ENCODE data around the gene MUL1. TPM values are rescaled to one million over a fixed set of nuclear protein-coding genes. Genes with fewer than 3 reads are reported as not detected.

MUL1 gene
- total RNA-seq, 1 experiment from 2014 or later, result 21.9 TPM

- peak overlapping the region; percentile 82 for H3K4me3 Mint-ChIP-seq
- POLR2A ChIA-PET, result interaction anchor here (1.0 to 1.7 kb wide), 2 partner anchors 11 to 23 kb away, joined by 3 to 7 read pairs; partner anchors contain the start of gene MUL1
- peaks cover 81% of the 10 kb centered on the region for H3K27me3 Mint-ChIP-seq (ENCODE audit: low read depth)
- DNase-seq (ENCODE audit: low spot score) (no peak), ATAC-seq (peak; percentile 2; the same call in 1 of the 2 replicates)
- CTCF ChIA-PET, result interaction anchor here (0.6 to 7.2 kb wide), 12 partner anchors 9 to 510 kb away, joined by 3 to 55 read pairs (median 5); no protein-coding TSS in a partner anchor
- H3K9me3 Mint-ChIP-seq, result no peaks in the 10 kb centered on the region
- peaks cover 2% of the 10 kb centered on the region; the same call in 1 of the 2 replicates for H3K36me3 Mint-ChIP-seq
- TF ChIP-seq ZNF138 (CRISPR knock-in tag; conservative IDR thresholded peaks at IDR 0.05) (no peak), ZNF263 (CRISPR knock-in tag; IDR thresholded peaks at IDR 0.05; ENCODE audit: low read depth) (no peak), ZNF423 (CRISPR knock-in tag; IDR thresholded peaks at IDR 0.05) (no peak), ZNF121 (CRISPR knock-in tag; IDR thresholded peaks at IDR 0.05) (peak; percentile 78; the same call in 1 of the 2 replicates)
- H3K27ac Mint-ChIP-seq, result no peak overlapping the region
- peaks cover 44% of the 10 kb centered on the region for H3K4me1 Mint-ChIP-seq
Observed at GRCh38 chr1:20484519-20485462, 23.2 kb downstream of the MUL1 start.

GRCh38 chr1:20483833-20484518 is 24.0 kb downstream of the MUL1 start:
- H3K4me3 Mint-ChIP-seq, result peak overlapping the region; percentile 82
- TF ChIP-seq ZNF425 (CRISPR knock-in tag; conservative IDR thresholded peaks at IDR 0.05), result no peak
- no peak for TF ChIP-seq CBFB (CRISPR knock-in tag; IDR thresholded peaks at IDR 0.05; ENCODE audit: low read depth)
- TF ChIP-seq FOXJ3 (CRISPR knock-in tag; IDR thresholded peaks at IDR 0.05; ENCODE audit: borderline replicate concordance), result no peak
- TF ChIP-seq AFF4 (CRISPR knock-in tag; IDR thresholded peaks at IDR 0.05; ENCODE audit: borderline replicate concordance), result no peak
- no peak for TF ChIP-seq ATF6 (CRISPR knock-in tag; IDR thresholded peaks at IDR 0.05)
- TF ChIP-seq ATF1 (CRISPR knock-in tag; IDR thresholded peaks at IDR 0.05), result no peak
- TF ChIP-seq ZNF281 (CRISPR knock-in tag; IDR thresholded peaks at IDR 0.05), result no peak
- 0 out of 2 replicates have a peak, but pooled peaks have one; percentile 40 for TF ChIP-seq SP1 (CRISPR knock-in tag; conservative IDR thresholded peaks at IDR 0.05)
- 0 out of 2 replicates have a peak, but pooled peaks have one; percentile 34 for TF ChIP-seq STAT6 (CRISPR knock-in tag; conservative IDR thresholded peaks at IDR 0.05; ENCODE audit: low read depth)
- 0 out of 2 replicates have a peak, but pooled peaks have one; percentile 27 for TF ChIP-seq MAX (CRISPR knock-in tag; IDR thresholded peaks at IDR 0.05)
- TF ChIP-seq MYBL2 (CRISPR knock-in tag; IDR thresholded peaks at IDR 0.05), result no peak
- peak; percentile 63; the same call in 1 of the 2 replicates for TF ChIP-seq TP53 (CRISPR knock-in tag; IDR thresholded peaks at IDR 0.05)

More at GRCh38 chr1:20483833-20484518, 24.0 kb downstream of the MUL1 start:
- no peaks in the 10 kb centered on the region for H3K9me3 Mint-ChIP-seq
- H3K27me3 Mint-ChIP-seq (ENCODE audit: low read depth), result peaks cover 77% of the 10 kb centered on the region
- ChIA-PET CTCF (interaction anchor here (0.7 to 7.2 kb wide), 14 partner anchors 8 to 509 kb away, joined by 3 to 55 read pairs (median 5); no protein-coding TSS in a partner anchor), POLR2A (interaction anchor here (0.6 to 1.7 kb wide), 3 partner anchors 10 to 116 kb away, joined by 3 to 7 read pairs (median 5); partner anchors contain the start of gene MUL1)
- H3K4me1 Mint-ChIP-seq, result peaks cover 44% of the 10 kb centered on the region
- H3K27ac Mint-ChIP-seq, result no peak overlapping the region
- ATAC-seq, result peak; percentile 10
- DNase-seq (ENCODE audit: low spot score), result peak; percentile 58
- peaks cover 2% of the 10 kb centered on the region; the same call in 1 of the 2 replicates for H3K36me3 Mint-ChIP-seq

All from WTC11 (cell line).